ENCODE measurements around the gene RTKN. TPM values are rescaled to one million over a fixed set of nuclear protein-coding genes. Genes with fewer than 3 reads are reported as not detected.

The RTKN gene
- total and polyA plus RNA-seq, 9 of the 15 experiments (the other 6 are each of a cell fraction or from before 2014, with no cell fraction given) = 0.14 to 6.9 (median 3.6) TPM

- 0 out of 4 replicates have a peak, but pooled peaks of 1 of the 2 experiments have one; percentile 19 for TF ChIP-seq SRF (CRISPR knock-in tag; IDR thresholded peaks at IDR 0.05)
- TF ChIP-seq MCM5 (IDR thresholded peaks at IDR 0.05; ENCODE audit: low read depth) = no peak
- no peak for TF ChIP-seq ARID2 (IDR thresholded peaks at IDR 0.05)
- TF ChIP-seq PHB (CRISPR knock-in tag; IDR thresholded peaks at IDR 0.05) = no peak
- TF ChIP-seq POLR2B (IDR thresholded peaks at IDR 0.05; ENCODE audit: low read depth, partially characterized antibody) = no peak
- no peak for TF ChIP-seq TRIM28 (IDR thresholded peaks at IDR 0.05)
- no peak for TF ChIP-seq MECOM (CRISPR knock-in tag; IDR thresholded peaks at IDR 0.05)
- TF ChIP-seq ZNF133 (CRISPR knock-in tag; IDR thresholded peaks at IDR 0.05) = no peak
- TF ChIP-seq SIN3A (IDR thresholded peaks at IDR 0.05; ENCODE audit: borderline replicate concordance in 2 of 2, control insufficient read depth in 1 of 2, low read depth in 2 of 2, low read length in 2 of 2) = peak; percentile 8 to 74; a peak in 1 of 4 replicates
- no peak for TF ChIP-seq ZBTB5 (IDR thresholded peaks at IDR 0.05)
- peak; percentile 35 for TF ChIP-seq HNRNPLL (IDR thresholded peaks at IDR 0.05; ENCODE audit: low read depth, low read length, poor library complexity, severe bottlenecking)
- TF ChIP-seq ZNF398 (CRISPR knock-in tag; IDR thresholded peaks at IDR 0.05) = no peak
- no peak for TF ChIP-seq MITF (IDR thresholded peaks at IDR 0.05)
- no peak for TF ChIP-seq NUFIP1 (IDR thresholded peaks at IDR 0.05; ENCODE audit: partially characterized antibody)
- TF ChIP-seq PRPF4 (IDR thresholded peaks at IDR 0.05; ENCODE audit: insufficient read depth, low read depth, low read length, poor library complexity, severe bottlenecking) = no peak
- 0 out of 4 replicates have a peak, but pooled peaks of 1 of the 2 experiments have one; percentile 22 for TF ChIP-seq KDM4B (IDR thresholded peaks at IDR 0.05; ENCODE audit: borderline replicate concordance in 2 of 2, low read depth in 1 of 2)
- 0 out of 2 replicates have a peak, but pooled peaks have one; percentile 27 for TF ChIP-seq E2F3 (CRISPR knock-in tag; IDR thresholded peaks at IDR 0.05)
- no peak for TF ChIP-seq ZNF184 (CRISPR knock-in tag; IDR thresholded peaks at IDR 0.05)
- TF ChIP-seq ELK3 (CRISPR knock-in tag; IDR thresholded peaks at IDR 0.05) = no peak
- TF ChIP-seq CHD2 (IDR thresholded peaks at IDR 0.05; ENCODE audit: low read depth, low read length) = no peak
These were observed 40.4 kb upstream of the RTKN start (continued) for GRCh38 chr2:74481961-74482800.

All from K562 (cell line).